AG08396 (cell line): Measurements from ENCODE around the gene ODAPH.
"Not testable (repeated sequence)": the region's sequence is repeated elsewhere in the genome, so short reads cannot be mapped to it uniquely, and the experiment has no call there.

Source experiments
- DNase-seq: peaks from one replicate; pipeline ENCODE4 v3.0.0; 2012; ENCODE audit warnings: low spot score, mixed read lengths

ODAPH gene, protein sequence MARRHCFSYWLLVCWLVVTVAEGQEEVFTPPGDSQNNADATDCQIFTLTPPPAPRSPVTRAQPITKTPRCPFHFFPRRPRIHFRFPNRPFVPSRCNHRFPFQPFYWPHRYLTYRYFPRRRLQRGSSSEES

DNA sequence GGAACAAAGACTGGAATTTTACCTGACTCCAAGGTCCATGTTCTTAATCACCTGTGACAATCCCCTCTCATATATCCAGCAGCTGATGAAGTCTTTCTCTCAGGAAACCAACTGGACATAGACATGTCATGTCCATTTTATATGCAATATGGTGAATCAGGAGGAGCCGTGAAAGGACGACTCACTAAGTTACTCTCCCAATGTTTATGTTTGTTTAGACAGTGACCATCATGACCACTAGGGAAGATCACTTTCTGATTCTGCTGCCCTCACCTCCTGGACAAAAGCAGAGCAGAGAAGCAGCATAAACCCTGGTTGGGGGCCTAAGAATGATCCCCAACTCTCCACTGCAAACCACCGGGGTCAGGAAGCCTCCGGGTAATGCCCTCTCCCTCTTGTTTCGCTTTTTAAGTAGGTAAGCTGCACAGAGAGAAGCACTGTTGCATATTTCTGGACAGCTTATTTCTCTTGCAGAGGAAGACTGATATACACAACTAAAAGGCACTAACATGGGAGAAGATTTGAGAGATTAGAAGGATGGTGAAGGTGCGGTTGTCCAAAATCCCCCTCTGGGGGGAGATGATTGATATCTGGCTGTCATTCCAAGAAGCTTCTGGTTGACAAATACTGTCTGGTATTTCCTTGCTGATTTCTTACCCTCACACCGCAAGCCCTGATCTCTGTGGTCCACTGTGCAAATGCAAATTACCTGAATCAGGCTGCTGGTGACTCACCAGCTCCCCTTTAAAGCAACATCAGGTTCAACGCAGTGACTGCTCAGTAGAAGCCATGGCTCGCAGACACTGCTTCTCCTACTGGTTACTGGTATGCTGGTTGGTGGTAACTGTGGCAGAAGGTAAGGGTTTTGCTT, at the start of gene ODAPH:
Gene ODAPH (plus strand): TSS at position 773 of the 871 bp plus-strand sequence. CDS start 17 bp downstream, at position 790.
- peak; percentile 13 for DNase-seq

DNA sequence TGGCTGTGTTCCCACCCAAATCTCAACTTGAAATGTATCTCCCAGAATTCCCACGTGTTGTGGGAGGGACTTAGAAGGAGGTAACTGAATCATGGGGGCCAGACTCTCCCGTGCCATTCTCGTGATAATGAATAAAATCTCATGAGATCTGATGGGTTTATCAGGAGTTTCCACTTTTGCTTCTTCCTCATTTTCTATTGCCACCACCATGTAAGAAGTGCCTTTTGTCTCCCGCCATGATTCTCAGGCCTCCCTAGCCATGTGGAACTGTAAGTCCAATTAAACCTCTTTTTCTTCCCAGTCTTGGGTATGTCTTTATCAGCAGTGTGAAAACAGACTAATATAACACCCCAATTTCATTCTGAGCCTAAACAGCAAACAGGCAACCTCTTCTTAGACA, 46.3 kb upstream of the ODAPH start:
- not testable (repeated sequence) for DNase-seq

DNA sequence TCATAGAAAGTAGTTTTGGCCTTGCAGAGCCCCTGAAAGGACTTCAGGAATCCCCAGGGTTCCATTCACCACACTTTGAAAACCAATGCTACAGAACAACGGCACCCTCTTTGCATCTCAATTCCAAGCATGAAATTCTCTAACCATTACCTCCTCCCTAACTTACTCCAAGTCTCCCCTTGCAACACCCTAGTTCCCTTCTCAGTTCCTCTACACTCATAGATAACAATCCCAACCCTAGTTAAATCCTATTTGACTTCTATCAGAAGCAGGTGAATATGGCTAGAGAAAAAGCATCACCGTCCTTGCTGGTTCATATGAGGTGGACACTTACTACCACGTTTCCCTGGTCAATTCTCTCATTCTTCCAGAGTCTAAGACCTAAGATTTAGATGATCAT, 44.0 kb upstream of the ODAPH start:
- no peak for DNase-seq

DNA sequence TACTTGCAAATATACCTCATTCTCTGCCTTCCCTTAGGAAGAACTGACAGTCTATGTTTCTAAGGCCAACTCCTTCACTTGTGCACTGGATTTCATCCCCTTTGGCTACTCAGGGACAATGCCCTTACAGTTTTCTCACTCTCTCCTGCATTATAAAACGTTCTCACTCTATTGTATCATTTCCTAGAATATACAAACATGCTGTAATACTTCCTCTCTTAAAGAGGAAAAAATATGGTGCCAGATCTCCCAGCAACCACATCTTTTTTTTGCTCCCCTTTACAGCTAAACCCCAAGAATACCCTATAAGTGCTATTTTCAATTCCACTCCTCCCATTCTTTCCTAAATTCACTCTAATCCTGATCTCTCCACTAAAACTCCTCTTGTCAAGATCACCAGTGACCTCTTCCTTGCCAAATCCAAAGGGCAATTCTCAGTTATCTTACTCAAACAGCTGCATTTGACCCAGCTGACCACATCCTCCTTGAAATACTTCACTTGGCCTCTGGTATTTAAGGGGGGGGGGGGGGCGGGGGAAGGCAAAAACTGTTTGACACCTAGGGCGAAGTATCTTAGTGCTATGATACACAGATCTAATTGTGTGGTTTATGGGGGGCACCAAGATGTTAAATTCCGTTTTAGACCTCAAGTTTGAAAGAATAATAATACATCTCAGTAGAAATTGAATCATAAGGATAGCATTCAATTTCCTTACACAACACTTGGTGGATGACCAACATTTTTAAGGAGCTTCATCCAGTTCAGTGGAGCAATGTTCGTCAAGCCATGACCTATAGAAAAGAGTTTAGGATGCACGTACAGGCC, 43.3 kb upstream of the ODAPH start:
- peak; percentile 18 for DNase-seq

DNA sequence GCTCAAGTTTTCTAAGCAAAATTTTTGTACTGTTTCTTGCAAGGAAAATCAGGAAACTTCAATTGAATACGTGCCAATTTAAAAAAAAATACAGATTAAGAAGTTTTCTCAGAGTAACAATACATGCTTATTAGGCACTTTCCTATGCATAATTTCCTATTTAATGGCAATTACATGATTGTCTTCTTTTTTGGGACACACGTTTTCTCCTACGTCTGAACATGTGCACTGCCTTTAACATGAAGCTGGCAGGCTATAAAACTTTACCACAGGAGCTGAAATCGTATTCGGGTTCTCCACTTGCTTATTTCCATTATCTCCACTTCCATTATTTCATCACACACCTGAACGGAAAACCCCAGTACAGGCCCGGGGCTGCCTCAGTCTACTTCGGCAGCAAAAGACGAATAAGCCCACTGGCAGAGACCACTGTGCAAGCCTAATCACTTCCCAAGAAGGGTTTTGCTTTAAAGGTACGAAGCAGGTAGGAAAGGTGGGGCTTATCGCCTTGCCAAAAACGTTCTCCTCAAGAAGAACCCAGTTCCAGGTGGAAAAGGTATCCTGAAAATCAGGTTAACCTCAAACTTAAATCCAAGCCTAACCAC, 42.2 kb upstream of the ODAPH start:
- no peak for DNase-seq

DNA sequence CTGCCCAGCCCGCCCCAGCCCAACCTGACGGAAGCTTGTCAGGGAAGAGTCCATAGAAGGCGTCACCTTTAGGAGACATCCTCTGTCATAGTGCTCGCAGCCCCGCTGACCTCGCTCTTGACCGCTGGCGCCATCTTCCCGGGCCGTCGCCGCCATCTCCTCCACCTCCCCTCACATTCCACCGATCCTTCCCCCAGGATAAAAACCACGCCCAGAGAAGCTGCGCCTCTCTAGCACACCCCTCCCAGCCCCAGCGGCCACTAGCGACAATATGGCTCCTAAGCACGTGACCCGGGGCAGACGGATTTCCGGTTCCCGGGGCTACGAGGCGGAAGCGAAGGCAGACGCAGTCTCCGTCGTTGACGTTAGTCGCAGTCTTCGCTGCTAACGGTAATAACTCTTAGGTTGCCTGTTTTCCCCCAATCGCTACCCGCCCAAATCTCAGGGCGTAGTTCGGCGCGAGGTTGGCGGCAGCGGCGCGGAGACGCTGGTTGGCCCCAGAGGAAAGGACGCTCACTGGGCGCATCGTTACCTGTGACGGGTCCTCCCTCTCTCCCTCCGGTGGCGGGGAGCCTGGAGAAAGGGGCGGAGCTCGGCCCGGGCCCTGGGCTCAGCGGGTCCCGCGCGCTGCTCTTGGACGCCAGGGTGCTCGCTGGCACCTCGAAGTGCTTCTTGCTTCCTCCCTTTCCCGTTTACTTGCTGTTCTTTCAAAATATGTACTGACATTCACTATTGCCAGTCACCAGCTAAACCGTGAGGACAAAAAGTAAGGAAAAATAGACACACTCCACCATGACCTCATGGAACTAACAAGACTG, 41.5 kb upstream of the ODAPH start, which contains the start of the genes RCHY1 and THAP6:
Gene RCHY1 (minus strand): TSS at position 273 of the 818 bp plus-strand sequence. CDS start 117 bp downstream, at position 156.
Gene THAP6 (plus strand): TSS at position 343 of the 818 bp plus-strand sequence. CDS start 980 bp downstream, outside the sequence.
- DNase-seq, result peak; percentile 90

DNA sequence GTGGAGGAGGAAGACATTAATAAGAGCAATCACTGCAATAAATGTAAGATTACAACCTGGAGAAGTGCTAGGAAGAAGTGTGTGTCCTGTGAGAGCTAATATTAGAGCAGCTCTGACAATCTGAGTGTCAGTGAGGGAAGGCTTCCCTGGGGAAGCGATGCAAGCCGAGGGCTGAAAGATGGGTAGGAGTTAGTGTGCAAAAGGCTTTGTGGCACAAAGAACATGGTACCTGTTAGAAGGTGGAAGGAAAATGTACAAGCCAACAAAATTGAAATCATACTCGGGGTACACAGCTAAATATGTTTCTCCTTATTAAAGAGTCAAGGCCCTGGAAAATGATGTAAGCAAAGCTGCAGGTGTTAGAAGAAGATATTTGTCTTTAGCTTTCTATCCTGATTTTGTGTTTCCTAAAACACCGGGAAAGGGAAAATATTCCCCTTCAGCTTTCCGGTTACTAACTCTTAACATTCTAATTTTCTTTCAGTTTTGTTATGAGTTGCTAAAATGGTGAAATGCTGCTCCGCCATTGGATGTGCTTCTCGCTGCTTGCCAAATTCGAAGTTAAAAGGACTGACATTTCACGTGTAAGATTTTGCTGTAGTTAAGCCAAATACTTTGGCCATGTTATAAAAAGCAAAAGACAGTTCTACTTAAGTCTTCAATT, 40.8 kb upstream of the ODAPH start:
- no peak for DNase-seq

DNA sequence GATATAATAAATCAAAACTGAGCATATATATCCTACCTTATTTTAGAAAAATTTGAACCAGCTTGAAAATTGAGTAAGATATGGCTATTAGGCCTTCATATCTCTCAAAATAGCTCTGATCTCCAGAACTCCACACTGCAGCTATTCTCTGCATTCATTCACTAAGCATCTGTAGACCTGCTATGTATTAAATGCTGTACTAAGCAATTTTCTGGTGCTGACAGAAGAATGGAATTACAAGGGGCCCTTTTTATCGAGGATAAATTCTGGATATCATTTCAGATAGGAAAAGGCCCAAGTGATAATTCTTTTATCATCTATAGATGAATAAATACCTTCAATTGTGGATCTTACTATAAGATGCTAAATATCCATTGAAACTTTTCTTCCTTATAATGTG, 39.7 kb upstream of the ODAPH start:
- DNase-seq, result no peak

DNA sequence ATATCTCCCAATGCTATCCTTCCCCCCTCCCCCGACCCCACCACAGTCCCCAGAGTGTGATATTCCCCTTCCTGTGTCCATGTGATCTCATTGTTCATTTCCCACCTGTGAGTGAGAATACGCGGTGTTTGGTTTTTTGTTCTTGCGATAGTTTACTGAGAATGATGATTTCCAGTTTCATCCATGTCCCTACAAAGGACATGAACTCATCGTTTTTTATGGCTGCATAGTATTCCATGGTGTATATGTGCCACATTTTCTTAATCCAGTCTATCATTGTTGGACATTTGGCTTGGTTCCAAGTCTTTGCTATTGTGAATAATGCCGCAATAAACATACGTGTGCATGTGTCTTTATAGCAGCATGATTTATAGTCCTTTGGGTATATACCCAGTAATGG, 36.4 kb upstream of the ODAPH start:
- DNase-seq, result not testable (repeated sequence)

DNA sequence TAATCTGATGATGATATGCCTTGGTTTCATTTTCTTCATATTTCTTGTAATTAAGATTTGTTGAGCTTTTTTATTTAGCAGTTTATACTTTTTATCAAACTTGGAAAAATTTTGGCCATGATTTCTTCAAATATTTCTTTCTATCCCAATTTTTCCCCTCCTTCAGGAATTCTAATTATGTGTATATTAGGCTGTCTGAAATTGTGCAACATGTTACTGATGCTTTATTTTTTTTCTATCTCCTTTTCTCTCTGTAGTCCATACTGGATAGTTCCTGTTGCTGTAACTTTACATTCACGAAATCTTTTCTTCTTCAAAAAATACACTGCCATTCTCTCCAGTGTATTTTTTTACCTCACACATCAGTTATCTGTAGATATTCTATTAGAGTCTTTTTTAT, 30.8 kb upstream of the ODAPH start:
- DNase-seq, result no peak

DNA sequence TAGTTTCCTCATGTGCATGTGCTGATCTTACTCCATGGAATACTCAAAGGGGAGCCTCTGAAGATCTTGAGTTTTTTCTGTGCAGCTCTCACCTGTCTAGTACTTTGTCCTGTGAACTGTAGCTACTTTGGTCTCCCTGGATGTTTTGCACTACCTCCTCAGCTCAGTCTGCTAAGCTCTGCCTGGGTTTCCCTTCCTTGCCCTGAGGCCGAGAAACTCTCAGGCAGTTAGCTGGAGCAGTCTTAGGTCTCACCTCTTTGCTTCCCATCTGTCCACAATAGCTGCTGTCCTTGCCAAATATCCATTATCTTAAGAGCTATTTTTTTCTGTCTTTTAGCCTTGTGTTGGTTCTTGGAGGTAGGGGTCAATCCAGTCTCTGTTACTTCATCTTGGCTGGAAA, 30.0 kb upstream of the ODAPH start:
- no peak for DNase-seq

DNA sequence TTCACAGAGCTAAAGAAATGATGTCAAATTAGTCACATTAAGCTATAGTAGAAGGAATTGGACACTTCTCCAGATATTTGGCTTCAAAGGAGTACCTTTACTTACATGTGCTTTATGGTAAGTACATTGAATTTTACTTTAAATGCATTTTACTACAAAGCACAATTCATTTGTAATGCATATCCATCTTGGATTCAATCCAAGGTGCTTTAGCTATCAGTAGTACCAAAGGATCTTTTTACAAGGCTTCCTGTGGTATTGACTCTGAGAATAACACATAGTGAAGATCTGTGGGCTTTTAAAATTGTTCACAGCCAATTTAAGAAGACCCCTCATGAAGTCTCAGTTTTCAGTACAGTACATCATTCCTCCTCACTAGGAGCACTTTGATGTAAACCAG, 28.4 kb upstream of the ODAPH start:
- no peak for DNase-seq

DNA sequence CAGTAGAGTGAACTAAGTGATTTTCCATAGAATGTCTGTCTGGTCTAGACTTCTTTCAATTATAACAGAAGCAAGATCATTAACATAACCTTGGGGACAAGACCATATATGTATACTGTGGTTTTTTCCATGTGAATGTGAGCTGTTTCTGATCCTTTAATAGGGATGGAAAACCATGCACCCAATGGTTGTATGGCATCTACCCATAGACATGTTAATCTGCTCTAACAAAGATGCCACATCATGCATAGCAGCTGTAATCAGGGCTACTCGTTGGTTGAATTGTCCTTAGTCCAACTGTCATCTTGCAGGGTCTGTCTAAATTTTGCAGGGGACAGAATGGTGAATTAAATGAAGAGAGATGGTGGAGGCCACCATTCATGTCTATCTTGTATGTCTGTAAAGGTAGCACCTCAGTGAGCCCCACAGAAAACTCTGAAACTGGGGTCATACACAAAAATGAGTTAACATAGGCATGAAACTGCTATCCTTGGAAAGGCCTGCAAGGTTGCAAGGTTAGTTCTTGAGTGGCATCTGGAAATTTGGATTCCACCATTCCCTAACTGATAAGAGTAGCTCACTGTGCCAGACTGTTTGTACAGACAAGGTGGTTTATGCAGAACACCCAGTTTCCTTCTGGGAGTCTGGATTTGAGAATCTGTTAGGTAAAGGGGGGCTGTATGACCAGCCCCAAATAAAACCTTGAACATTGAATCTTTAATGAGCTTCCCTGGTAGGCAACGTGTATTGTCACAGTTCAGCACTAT, 25.1 kb upstream of the ODAPH start:
- no peak for DNase-seq

DNA sequence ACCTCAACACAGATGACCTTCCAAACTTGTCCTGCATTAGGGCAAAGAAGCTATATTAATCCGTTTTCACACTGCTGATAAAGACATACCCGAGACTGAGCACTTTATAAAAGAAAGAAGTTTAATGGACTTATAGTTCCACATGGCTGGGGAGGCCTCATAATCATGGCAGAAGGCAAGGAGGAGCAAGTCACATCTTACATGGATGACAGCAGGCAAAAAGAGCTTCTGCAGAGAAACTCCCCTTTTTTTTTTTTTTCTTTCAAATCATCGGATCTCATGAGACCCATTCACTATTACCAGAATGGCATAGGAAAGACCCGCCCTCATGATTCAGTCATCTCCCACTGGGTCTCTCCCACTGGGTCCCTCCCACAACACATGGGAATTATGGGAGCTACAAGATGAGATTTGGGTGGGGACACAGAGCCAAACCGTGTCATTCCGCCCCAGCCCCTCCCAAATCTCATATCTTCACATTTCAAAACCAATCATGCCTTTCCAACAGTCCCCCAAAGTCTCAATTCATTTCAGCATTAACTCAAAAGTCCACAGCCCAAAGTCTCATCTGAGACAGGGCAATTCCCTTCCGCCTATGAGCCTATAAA, 24.2 kb upstream of the ODAPH start:
- not testable (repeated sequence) for DNase-seq

DNA sequence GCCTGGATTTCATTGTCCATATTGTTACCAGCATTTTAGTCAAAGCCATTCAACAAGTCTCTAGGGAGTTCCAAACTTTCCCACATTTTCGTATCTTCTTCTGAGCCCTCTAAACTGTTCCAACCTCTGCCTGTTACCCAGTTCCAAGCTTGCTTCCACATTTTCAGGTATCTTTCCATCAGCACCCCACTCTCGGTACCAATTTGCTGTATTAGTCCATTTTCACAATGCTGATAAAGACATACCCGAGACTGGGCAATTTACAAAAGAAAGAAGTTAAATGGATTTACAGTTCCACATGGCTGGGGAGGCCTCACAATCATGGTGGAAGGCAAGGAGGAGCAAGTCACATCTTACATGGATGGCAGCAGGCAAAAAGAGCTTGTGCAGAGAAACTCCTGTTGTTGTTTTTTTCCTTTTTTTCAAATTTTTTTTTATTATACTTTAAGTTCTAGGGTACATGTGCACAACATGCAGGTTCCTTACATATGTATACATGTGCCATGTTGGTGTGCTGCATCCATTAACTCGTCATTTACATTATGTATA, 22.5 kb upstream of the ODAPH start:
- DNase-seq, result not testable (repeated sequence)

DNA sequence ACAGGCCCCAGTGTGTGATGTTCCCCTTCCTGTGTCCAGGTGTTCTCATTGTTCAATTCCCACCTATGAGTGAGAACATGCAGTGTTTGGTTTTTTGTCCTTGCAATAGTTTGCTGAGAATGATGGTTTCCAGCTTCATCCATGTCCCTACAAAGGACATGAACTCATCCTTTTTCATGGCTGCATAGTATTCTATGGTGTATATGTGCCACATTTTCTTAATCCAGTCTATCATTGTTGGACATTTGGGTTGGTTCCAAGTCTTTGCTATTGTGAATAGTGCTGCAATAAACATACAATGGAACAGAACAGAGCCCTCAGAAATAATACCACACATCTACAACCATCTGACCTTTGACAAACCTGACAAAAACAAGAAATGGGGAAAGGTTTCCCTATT, 21.9 kb upstream of the ODAPH start:
- DNase-seq, result not testable (repeated sequence)

DNA sequence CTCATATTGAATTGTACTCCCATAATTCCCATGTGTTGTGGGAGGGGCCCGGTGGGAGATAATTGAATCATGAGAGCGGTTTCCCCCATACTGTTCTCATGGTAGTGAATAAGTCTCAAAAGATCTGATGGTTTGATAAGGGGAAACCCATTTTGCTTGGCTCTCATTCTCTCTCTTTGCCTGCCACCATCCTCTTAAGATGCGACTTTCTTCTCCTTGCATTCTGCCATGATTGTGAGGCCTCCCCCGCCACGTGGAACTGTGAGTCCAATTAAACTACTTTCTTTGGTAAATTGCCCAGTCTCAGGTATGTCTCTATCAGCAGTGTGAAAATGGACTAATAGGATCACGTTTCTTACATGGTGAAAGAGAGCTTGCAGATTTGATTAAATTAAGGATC, 18.6 kb upstream of the ODAPH start:
- not testable (repeated sequence) for DNase-seq

DNA sequence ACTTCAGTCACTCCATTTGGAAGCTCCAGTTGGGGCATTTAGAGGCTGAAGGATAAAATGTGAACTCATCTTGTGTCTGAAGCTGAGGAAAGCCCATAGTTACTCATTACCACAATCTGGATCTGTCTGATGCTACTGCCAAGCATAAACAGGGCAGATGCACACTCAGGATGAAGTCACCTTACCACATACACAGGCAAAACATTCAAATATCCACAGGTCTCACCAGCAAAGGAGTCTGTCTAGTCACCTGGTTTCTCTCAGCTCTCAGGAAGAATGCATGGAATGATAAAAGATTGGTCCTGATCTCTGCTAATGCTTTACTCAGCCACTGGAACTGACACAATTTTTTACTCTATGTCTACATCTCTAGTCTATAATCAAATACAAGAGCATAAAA, 13.0 kb upstream of the ODAPH start:
- DNase-seq, result peak; percentile 52

DNA sequence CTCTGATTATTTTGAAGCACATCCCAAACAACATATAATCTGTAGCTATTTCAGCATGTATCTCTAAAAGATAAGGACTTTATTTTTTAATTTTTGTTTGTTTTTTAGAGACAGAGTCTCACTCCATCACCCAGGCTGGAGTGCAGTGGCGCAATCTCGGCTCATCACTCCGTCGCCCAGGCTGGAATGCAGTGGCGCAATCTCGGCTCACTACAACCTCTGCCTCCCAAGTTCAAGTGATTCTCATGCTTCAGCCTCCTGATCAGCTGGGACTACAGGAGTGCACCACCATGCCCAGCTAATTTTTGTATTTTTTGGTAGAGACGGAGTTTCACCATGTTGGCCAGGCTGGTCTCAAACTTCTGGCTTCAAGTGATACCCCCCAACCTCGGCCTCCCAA, 11.6 kb upstream of the ODAPH start:
- DNase-seq, result not testable (repeated sequence)
